Cerebellar nuclear complex (tissue), 1 donor: ENCODE measurements around the gene GCSAM.

Experiments
- DNase-seq, 2 experiments: peaks; one replicate each; lab custom pipeline; 2025; lab: John Stamatoyannopoulos, UW

The GCSAM gene

GRCh38 chr3:112132975-112133448, at the start of gene GCSAM:
Gene GCSAM, minus strand, starts transcription at chr3:112133248. Its CDS starts 128 bp downstream, at chr3:112133120.
- DNase-seq = no peak

DNA sequence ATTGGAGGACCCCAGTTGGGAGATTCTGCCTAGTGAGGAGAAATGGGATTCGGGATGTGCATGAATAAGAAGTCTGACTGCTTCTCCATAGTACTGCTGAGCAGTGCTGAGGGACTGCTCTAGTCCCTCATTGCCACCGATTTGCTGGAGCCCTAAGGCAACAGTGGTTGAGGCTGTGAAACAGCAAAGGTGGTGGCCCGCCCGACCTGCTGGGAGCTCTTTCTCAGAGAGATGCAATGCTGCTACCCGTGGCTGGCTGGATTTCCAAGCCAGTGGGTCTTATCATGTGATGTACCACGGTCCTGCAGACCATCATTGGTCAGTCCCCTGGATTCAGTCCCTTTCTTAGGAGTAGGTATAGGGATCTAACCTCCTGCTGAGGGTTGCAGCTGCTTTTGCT, 42.6 kb upstream of the GCSAM start:
- DNase-seq = no peak

DNA sequence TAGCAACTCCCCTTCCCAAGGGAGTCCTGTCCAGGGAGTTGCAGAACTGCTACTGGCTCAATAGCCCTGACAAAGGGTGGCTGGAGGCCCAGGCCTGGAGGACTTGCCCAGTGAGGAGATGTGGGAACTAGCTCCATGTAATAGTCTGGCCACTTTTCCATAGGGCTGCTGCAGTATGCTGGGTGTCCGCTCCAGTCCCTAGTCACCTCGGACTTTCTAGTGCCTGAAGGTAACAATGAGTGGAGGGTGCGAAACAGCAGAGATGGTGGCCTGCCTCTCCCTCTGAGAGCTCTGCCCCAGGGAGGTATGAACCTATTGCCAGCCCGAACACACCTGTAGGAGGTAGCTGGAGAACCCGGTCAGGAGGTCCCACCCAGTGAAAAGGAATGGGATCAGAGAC, 42.0 kb upstream of the GCSAM start:
- no peak for DNase-seq

GRCh38 chr3:112171144-112171543, 38.1 kb upstream of the GCSAM start:
- no peak for DNase-seq

DNA sequence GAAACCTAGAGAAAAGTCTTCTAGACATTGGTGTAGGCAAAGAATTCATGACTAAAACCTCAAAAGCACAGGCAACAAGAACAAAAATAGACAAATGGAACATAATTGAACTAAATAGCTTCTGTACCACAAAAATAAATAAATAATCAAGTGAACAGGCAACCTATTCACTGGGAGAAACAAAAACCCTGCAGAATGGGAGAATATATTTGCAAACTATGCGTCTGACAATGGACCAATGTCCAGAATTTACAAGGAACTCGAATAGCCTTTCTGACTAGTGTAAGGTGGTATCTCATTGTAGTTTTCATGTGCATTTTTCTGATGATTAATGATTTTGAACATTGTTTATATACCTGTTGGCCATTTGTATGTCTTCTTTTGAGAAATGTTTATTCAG, 37.0 kb upstream of the GCSAM start:
- DNase-seq = no peak

DNA sequence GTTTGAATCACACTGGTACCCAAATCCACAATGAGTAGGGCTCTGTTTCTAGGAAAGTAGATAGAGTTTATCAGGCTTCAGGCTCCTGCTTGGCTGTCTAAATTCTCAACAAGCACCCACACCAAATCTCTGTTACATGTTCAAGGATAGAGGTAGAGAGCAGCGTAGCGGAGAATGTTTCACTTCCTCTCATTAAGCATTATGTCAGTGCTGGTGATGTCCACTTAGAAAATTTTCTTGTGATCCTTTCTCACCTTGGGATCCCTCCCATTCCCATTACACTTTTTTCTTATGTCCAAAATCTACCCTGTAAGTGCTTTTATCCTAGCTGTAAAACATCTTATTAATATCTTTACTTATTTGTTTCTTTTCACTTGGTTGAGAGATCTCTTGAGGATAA, 34.7 kb upstream of the GCSAM start:
- DNase-seq = no peak

- DNase-seq = no peak
Observed at GRCh38 chr3:112149136-112149535, 16.1 kb upstream of the GCSAM start.

DNA sequence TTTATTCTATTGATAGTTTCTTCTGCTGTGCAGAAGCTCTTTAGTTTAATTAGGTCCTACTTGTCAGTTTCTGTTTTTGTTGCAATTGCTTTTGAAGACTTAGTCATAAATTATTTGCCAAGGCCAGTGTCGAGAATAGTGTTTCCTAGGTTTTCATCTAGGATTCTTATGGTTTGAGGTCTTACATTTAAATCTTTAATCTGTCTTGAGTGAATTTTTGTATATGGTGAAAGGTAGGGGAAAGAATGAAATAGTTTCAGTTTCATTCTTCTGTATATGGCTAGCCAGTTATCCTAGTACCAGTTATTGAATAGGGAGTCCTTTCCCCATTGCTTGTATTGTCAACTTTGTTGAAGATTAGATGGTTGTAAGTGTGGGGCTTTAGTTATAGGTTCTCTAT, 10.6 kb upstream of the GCSAM start:
- DNase-seq = no peak

DNA sequence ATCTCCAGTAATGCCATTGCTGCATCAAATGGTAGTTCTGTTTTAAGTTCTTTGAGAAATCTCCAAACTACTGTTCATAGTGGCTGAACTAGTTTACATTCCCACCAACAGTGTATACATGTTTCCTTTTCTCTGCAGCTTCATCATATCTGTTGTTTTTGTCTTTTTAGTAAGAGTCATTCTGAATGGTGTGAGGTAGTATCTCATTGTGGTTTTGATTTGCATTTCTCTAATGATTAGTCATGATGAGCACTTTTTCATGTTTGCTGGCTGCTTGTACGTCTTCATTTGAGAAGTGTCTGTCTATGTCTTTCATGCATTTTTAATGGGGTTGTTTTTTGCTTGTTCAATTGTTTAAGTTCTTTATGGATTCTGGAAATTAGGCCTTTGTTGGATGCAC, 10.2 kb upstream of the GCSAM start:
- no peak for DNase-seq

DNA sequence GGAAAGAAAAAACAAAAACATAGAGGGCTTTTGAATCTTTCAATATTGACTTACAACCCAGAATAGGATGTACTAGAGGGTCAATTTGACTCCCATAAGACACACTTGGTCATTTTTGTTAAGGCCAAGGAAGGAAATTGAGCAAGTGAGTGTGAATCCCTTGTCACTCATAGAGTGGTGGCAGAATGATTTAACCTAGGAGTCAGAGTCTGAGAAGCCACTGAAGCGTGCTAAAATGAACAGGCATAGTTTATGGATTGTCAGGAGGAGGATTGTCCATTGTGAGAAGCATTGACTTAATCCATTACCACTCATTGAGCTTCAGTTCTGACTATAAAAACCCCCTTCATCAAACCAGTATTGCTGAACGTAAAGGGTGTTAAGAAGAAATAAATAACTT, 8.2 kb upstream of the GCSAM start:
- DNase-seq = no peak

DNA sequence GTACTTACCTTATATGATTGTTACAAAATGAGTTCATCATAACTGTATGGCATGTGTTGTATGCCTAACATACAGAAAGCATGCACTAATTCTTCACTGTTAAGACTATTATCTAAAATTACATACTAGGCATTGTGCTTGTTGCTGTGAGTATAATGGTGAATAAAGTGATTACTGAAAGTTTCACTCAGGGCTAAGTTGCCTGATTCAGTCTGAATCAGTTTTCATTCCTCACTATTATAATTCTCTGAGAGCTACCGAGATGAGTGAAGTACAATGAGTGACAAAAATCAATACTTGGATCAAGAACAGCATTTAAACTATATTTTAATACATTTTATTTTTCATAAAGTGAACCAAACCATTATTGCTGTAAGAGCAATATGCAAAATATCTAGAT, 7.5 kb upstream of the GCSAM start:
- no peak for DNase-seq

DNA sequence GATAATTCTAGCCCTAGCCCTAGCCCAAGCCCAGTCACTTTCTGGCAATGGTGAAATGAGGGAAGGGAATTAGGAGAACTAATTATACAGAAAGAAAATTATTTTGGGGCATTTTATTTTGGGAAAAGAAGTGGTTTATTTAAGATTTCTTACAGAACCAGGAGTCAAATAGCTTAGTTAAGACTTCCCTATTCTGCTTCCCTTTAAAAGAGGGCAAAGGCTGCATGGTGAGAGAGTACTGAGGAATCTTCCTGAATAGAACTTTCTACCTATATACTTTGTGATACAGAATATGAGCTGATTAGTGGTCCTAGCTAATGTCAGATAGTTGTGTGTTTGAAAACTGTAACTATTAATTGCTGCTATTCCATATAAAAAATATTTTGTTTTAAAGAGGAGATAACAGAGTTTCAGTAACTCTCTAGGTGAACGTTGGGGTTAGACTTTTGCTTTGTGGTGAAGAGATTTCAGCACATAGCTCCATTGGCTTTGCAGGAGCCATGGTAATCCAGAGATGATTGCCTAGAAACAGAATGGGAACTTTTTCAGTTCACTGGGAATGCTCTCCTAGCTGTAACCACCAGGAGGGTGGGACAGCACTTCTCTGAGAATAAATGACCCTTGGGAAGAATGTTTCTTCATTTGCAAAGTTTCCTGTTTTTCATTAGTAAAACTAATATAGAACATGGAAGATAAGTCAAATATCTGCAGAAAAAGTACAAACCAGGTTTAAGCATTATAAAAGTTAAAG, 5.3 kb upstream of the GCSAM start:
- DNase-seq = no peak

DNA sequence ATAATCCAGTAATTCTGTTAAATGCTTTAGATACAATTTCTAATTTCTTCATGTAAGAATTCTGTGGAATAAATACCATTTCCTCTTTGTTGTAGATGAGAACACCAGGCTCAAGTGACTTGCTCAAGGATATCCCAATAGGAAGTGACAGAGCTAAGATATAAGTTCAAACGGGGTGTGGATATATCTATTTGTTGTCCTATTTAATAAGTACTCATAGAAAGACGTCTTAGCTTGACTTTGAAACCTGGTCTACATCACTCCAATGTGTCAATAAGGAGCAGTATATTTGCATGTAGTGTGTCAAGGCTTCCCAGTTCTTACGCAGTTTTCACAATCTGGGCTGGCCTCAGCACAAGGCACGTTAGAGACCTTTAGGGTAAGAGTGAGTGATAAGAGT, 4.7 kb upstream of the GCSAM start:
- DNase-seq = no peak

- DNase-seq = no peak
Observed at GRCh38 chr3:112136959-112137693, 4.1 kb upstream of the GCSAM start.

GRCh38 chr3:112136046-112136445, 3.0 kb upstream of the GCSAM start:
- no peak for DNase-seq

DNA sequence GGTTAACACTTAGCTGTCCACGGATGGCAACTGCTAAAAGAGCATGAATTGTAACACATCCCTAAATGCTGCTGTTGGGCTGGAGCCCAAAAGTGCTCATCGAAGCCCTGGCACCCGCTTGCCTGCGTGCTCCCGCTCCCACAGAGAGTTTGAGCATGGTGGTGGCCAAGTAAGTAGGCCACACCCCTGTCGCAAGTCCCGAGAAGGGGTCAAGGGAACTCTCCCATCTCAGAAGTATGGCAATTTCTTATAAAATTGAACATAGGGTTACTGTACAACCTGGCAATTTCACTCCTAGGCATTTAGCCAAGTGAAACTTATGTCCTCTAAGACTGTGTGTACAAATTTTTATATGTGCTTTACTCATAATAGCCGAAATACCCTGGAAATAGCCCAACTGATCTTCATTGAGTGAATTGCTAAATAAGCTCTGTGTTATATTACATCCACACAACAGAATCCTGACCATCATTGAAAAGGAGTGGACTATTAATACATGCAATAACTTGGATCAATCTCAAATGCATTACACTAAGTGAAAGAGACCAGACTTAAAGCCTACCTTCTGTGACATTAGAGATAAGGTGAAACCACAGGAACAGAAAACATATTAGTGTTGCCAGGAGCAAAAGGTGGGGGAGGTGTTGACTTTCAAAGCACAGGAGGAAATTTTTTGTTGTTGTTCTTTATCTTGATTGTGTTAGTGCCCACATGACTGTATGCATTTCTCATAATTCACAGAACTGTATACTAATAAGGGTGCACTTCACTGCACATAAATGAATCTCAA, 1.5 kb upstream of the GCSAM start:
- DNase-seq = no peak

DNA sequence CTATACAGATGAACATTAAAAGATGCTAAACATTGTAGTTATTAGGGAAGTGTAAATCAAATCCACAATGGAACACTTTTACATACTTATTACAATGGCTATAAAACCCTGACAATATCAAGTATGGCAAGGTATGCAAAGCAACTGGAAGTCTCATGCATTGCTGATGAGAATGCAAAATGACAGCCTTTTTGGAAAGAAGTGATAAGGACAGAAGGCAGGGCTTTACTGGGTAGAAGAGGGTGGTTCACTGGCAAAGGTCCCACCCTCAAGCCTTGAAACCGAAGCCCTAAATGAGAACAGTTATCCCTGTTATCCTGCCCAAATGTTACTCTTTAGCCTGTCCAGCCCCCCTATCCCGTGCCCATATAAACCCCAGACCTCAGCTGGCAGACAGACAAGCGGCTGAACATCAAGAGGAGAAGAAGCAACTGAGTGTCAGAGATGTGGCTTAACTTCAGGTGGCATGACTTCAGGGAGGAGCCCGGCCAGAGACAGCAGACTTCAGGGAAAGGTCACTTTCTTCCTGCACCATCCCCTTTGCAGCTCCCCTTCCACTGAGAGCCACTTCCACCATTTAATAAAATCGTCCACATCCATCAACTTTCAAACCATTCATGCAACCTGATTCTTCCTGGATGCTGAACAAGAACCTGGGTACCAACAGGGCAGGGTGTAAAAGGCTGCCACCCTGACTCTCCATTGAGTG, 732 bp upstream of the GCSAM start:
- no peak for DNase-seq

GRCh38 chr3:112132554-112132953, 494 bp downstream of the GCSAM start:
- no peak for DNase-seq

GRCh38 chr3:112132088-112132487, 960 bp downstream of the GCSAM start:
- no peak for DNase-seq

- no peak for DNase-seq
Observed at GRCh38 chr3:112131111-112131510, 1.9 kb downstream of the GCSAM start.

GRCh38 chr3:112130638-112130993, 2.4 kb downstream of the GCSAM start:
- DNase-seq = no peak
